ENCODE data around the gene WNT2B. TPM values are rescaled to one million over a fixed set of nuclear protein-coding genes. Genes with fewer than 3 reads are reported as not detected.

The WNT2B gene
- total RNA-seq, 4 donors from 2014 or later = 0.78 to 2.6 (median 1.4) TPM

- Histone ChIP-seq H3K36me3 (peaks cover 6 to 13% of the 10 kb centered on the region in 2 donors), H3K27me3 (no peaks in the 10 kb centered on the region)
- intact Hi-C loops (cut with DNase I) = no loop called here
Observed at GRCh38 chr1:112528076-112528475, 19.3 kb downstream of the WNT2B start.

GRCh38 chr1:112529301-112529700 lies 20.5 kb downstream of the WNT2B start:
- intact Hi-C loops (cut with DNase I) = no loop called here
- no peak for TF ChIP-seq CTCF (IDR thresholded peaks at IDR 0.05)
- no peaks in the 10 kb centered on the region for H3K27me3 ChIP-seq
- H3K9me3 ChIP-seq = no peaks in the 10 kb centered on the region
- H3K36me3 ChIP-seq = peaks cover 6 to 13% of the 10 kb centered on the region in 2 donors
- H3K4me3 ChIP-seq (replicated peaks in 1 of 3) = no peak overlapping the region
- no peak overlapping the region for H3K27ac ChIP-seq
- H3K4me1 ChIP-seq = no peaks in the 10 kb centered on the region
- DNase-seq = no peak

More at GRCh38 chr1:112528076-112528475, 19.3 kb downstream of the WNT2B start:
- no peaks in the 10 kb centered on the region for H3K4me1 ChIP-seq
- DNase-seq = no peak
- H3K4me3 ChIP-seq (replicated peaks in 1 of 3) = no peak overlapping the region
- H3K27ac ChIP-seq = no peak overlapping the region
- no peaks in the 10 kb centered on the region for H3K9me3 ChIP-seq
- no peak for TF ChIP-seq CTCF (IDR thresholded peaks at IDR 0.05)
- no peak for TF ChIP-seq POLR2A (IDR thresholded peaks at IDR 0.05)

GRCh38 chr1:112530832-112531231 lies 22.1 kb downstream of the WNT2B start:
- H3K27ac ChIP-seq = no peak overlapping the region

GRCh38 chr1:112532064-112532463 lies 23.3 kb downstream of the WNT2B start:
- H3K4me1 ChIP-seq = no peaks in the 10 kb centered on the region
- H3K27ac ChIP-seq = no peak overlapping the region
- H3K36me3 ChIP-seq = peaks cover 6 to 7% of the 10 kb centered on the region in 2 donors
- no peak overlapping the region for H3K4me3 ChIP-seq (replicated peaks in 1 of 3)
- TF ChIP-seq POLR2A (IDR thresholded peaks at IDR 0.05) (no peak), CTCF (IDR thresholded peaks at IDR 0.05) (no peak)
- WGBS, 2 donors = 93 to 97% methylated on average over 4 of the region's 4 CpGs
- intact Hi-C loops (cut with DNase I) = no loop called here
- no peaks in the 10 kb centered on the region for H3K9me3 ChIP-seq
- no peak for DNase-seq
- H3K27me3 ChIP-seq = no peaks in the 10 kb centered on the region

More at GRCh38 chr1:112530832-112531231, 22.1 kb downstream of the WNT2B start:
- intact Hi-C loops (cut with DNase I) = no loop called here
- Histone ChIP-seq H3K36me3 (peaks cover 6 to 7% of the 10 kb centered on the region in 2 donors), H3K27me3 (no peaks in the 10 kb centered on the region), H3K4me1 (no peaks in the 10 kb centered on the region), H3K4me3 (replicated peaks in 1 of 3) (no peak overlapping the region), H3K9me3 (no peaks in the 10 kb centered on the region)
- no peak for DNase-seq
- TF ChIP-seq POLR2A (IDR thresholded peaks at IDR 0.05) (no peak), CTCF (IDR thresholded peaks at IDR 0.05) (no peak)

GRCh38 chr1:112533029-112533428 lies 24.3 kb downstream of the WNT2B start:
- Histone ChIP-seq H3K27me3 (no peaks in the 10 kb centered on the region), H3K9me3 (no peaks in the 10 kb centered on the region), H3K4me1 (no peaks in the 10 kb centered on the region), H3K36me3 (peaks cover 0 to 7% of the 10 kb centered on the region in 2 donors), H3K27ac (no peak overlapping the region), H3K4me3 (replicated peaks in 1 of 3) (no peak overlapping the region)
- intact Hi-C loops (cut with DNase I) = no loop called here
- WGBS, 2 donors = 93 to 94% methylated on average over 6 of the region's 6 CpGs
- TF ChIP-seq POLR2A (IDR thresholded peaks at IDR 0.05) (no peak), CTCF (IDR thresholded peaks at IDR 0.05) (no peak)
- DNase-seq = no peak
